ENCODE data around the gene WHRN.

Gene WHRN

GRCh38 chr9:114371343-114371944, 133.8 kb downstream of the WHRN start:
- no peak for DNase-seq (ENCODE audit: extremely low spot score)
- TF ChIP-seq CTCF (IDR thresholded peaks at IDR 0.05; ENCODE audit: control extremely low read depth, extremely low read depth, low read depth, missing control alignments) = no peak
- CTCF ChIA-PET = interaction anchor here (2.0 to 9.0 kb wide), 3 partner anchors 8 to 33 kb away, joined by 5 to 100 read pairs (median 8); partner anchors contain the start of gene AKNA
- POLR2A ChIA-PET = no interaction called here

DNA sequence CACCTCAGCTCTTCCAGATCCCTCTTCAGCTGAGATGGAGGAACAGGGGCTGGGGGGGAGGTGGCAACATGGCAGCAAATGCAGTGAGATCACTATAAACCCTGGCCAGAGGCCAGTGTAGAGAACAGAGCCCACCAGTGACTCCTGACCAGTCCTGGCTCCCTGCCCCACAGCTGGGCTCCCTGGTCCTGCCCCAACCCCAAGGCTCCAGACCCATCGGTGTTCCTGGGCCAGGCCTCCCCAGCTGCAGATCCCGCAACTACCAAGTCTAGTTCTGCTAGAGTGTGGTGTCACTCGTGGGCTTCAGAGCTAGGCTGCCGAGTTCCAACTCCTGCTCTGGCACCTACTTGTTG, 134.3 kb downstream of the WHRN start:
- ChIA-PET CTCF (interaction anchor here (2.0 to 9.0 kb wide), 3 partner anchors 9 to 32 kb away, joined by 5 to 100 read pairs (median 8); partner anchors contain the start of gene AKNA), POLR2A (interaction anchor here (0.6 kb wide), 1 partner anchor 718 kb away, joined by 3 read pairs; no protein-coding TSS in a partner anchor)
- no peak for DNase-seq (ENCODE audit: extremely low spot score)
- TF ChIP-seq CTCF (IDR thresholded peaks at IDR 0.05; ENCODE audit: control extremely low read depth, extremely low read depth, low read depth, missing control alignments) = no peak

- CTCF ChIA-PET = interaction anchor here (2.0 to 9.0 kb wide), 3 partner anchors 9 to 32 kb away, joined by 5 to 100 read pairs (median 8); partner anchors contain the start of gene AKNA
- DNase-seq (ENCODE audit: extremely low spot score) = no peak
- POLR2A ChIA-PET = interaction anchor here (0.6 kb wide), 1 partner anchor 718 kb away, joined by 3 read pairs; no protein-coding TSS in a partner anchor
- no peak for TF ChIP-seq CTCF (IDR thresholded peaks at IDR 0.05; ENCODE audit: control extremely low read depth, extremely low read depth, low read depth, missing control alignments)
Observed at GRCh38 chr9:114370251-114370967, 134.9 kb downstream of the WHRN start.

GRCh38 chr9:114369216-114370130, 135.8 kb downstream of the WHRN start:
- ChIA-PET CTCF (interaction anchor here (1.2 to 9.0 kb wide), 5 partner anchors 10 to 31 kb away, joined by 4 to 100 read pairs (median 7); partner anchors contain the start of gene AKNA), POLR2A (interaction anchor here (0.5 kb wide), 1 partner anchor 44 kb away, joined by 3 read pairs; no protein-coding TSS in a partner anchor)
- no peak for DNase-seq (ENCODE audit: extremely low spot score)
- no peak for TF ChIP-seq CTCF (IDR thresholded peaks at IDR 0.05; ENCODE audit: control extremely low read depth, extremely low read depth, low read depth, missing control alignments)

DNA sequence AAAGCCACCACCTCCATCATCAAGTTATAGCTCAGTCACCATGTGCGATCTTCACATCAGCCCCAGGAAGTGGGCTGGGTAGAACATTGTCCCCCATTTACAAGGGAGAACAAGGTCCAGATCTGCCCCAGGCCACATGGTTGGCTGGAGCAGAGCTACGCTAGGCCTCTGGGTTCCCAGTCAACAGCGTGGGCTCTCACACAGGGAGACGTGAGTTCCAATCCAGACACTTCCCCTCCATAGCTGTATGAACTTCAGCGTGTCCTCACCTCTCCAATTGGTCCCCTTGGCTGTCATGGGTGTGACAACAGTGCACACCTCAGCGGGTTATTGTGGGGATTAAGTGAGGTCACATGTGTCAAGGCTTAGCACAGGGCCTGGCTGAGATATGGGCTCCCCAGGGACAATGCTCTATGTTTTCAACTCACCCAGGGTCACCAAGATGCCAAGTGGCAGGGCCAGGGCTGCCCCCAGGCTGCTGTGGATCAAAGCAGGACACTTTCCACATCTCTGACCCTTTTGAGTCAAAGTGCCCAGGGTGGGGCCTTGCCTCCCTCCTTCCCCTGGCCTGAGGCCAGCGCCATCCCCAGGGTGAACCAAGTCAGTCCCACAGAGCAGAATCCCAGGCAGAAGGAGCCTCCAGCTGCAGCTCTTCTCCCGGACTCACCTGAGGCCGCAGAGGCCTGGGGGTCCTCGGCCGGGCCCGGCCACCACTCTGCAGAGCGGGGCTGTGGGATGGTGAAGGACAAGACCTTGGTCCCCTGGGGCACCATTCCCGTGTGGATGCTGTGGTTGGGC, 137.3 kb downstream of the WHRN start:
- TF ChIP-seq CTCF (IDR thresholded peaks at IDR 0.05; ENCODE audit: control extremely low read depth, extremely low read depth, low read depth, missing control alignments) = no peak
- no peak for DNase-seq (ENCODE audit: extremely low spot score)
- ChIA-PET CTCF (interaction anchor here (0.8 to 9.0 kb wide), 10 partner anchors 9 to 286 kb away, joined by 3 to 100 read pairs (median 4); partner anchors contain the start of gene AKNA), POLR2A (interaction anchor here (1.1 to 1.5 kb wide), 2 partner anchors 17 to 20 kb away, joined by 3 to 4 read pairs; partner anchors contain the start of gene AKNA)

All from GM10248 (cell line).